Panc1 (cell line): ENCODE measurements around the gene PITX1. TPM values are rescaled to one million over a fixed set of nuclear protein-coding genes. Genes with fewer than 3 reads are reported as not detected.

Experiments
- ATAC-seq: fragments of 200-7000 bp; cut with Tn5 transposase; 2 replicates; pipeline ENCODE4 v1.9.1; 2020; ENCODE audit warnings: mild to moderate bottlenecking, moderate library complexity
- BruUV-seq: library from RNA; stranded (reverse); fragments of 400-500 nt; replicated peaks from 2 replicates; lab custom pipeline; 2021; lab: Mats Ljungman, UMichigan
- CTCF ChIA-PET: fragments of 300-600 bp; sonication (Branson Sonifier 250); formaldehyde crosslinking; loops from one replicate; lab custom pipeline; 2022; ENCODE audit warnings: antibody characterized with exemption; lab: Charles Lee
- POLR2A ChIA-PET: fragments of 300-600 bp; sonication (Branson Sonifier 250); formaldehyde crosslinking; loops from one replicate; lab custom pipeline; 2022; ENCODE audit warnings: antibody characterized with exemption; lab: Charles Lee
- DNase-seq: peaks from one replicate; pipeline ENCODE4 v3.0.0-alpha.2; 2010; ENCODE audit warnings: low read depth, low spot score
- H3K27ac ChIP-seq: 2 replicates; pipeline ENCODE4 v1.5.1; 2011; ENCODE audit warnings: mild to moderate bottlenecking, low read length, inconsistent platforms
- H3K27me3 ChIP-seq: fragments of 200-500 bp; sonication (Bioruptor generic); 2 replicates; pipeline ENCODE4 v1.6.0; 2014; ENCODE audit warnings: low read length, inconsistent platforms; ENCODE audit not compliant: control insufficient read depth, insufficient read depth
- H3K36me3 ChIP-seq: fragments of 200-500 bp; sonication (Bioruptor generic); 2 replicates; pipeline ENCODE4 v1.5.1; 2014; ENCODE audit warnings: inconsistent platforms, mild to moderate bottlenecking, low read length, moderate library complexity; ENCODE audit not compliant: control insufficient read depth, insufficient read depth
- H3K4me1 ChIP-seq: 2 replicates; pipeline ENCODE4 v1.5.1; 2011; ENCODE audit warnings: inconsistent platforms, mild to moderate bottlenecking, low read length, moderate library complexity; ENCODE audit not compliant: control insufficient read depth, insufficient read depth
- H3K4me3 ChIP-seq, 2 experiments: 2 replicates each; pipeline ENCODE4 v1.5.1; 2011 to 2012; ENCODE audit warnings: low read depth in 2 of 2, low read length in 2 of 2, mild to moderate bottlenecking in 2 of 2, inconsistent platforms in 1 of 2, moderate library complexity in 1 of 2
- H3K9me3 ChIP-seq: fragments of 200-500 bp; sonication (Bioruptor generic); 2 replicates; pipeline ENCODE4 v1.5.1; 2014; ENCODE audit warnings: low read depth, mild to moderate bottlenecking, inconsistent platforms, low read length, moderate library complexity; ENCODE audit not compliant: control insufficient read depth, insufficient read depth
- CTCF ChIP-seq: fragments of 450-650 bp; IDR thresholded peaks from 2 replicates; pipeline ENCODE4 v1.5.1; 2017; ENCODE audit warnings: mild to moderate bottlenecking
- POLR2AphosphoS5 ChIP-seq: IDR thresholded peaks from 2 replicates; pipeline ENCODE4 v1.6.1; 2012; ENCODE audit warnings: mild to moderate bottlenecking, low read depth, low read length, moderate library complexity
- REST ChIP-seq, 2 experiments: IDR thresholded peaks; 2 replicates each; pipeline ENCODE4 v1.6.1; 2011 to 2012; ENCODE audit warnings: low read depth in 2 of 2, control low read depth in 1 of 2, low read length in 1 of 2, mild to moderate bottlenecking in 1 of 2, moderate library complexity in 1 of 2; ENCODE audit not compliant: insufficient read depth in 1 of 2
- SIN3A ChIP-seq: IDR thresholded peaks from 2 replicates; pipeline ENCODE4 v1.6.1; 2012; ENCODE audit warnings: low read depth, mild to moderate bottlenecking, low read length, moderate library complexity, borderline replicate concordance; ENCODE audit not compliant: insufficient read depth
- TCF7L2 ChIP-seq: IDR thresholded peaks from 2 replicates; pipeline ENCODE4 v1.6.1; 2011; ENCODE audit warnings: mild to moderate bottlenecking, low read depth, low read length, inconsistent platforms
- in situ Hi-C: cut with HindIII; loops from 2 replicates; pipeline ENCODE4 v1.10.0; 2016; ENCODE audit warnings: low sequenced_read_pairs, low pct_unique_long_range_greater_than_20kb
- intact Hi-C: fragments of 100-400 bp; cut with micrococcal nuclease; formaldehyde crosslinking; loops from one replicate; pipeline ENCODE4 v1.10.0; 2022; ENCODE audit not compliant: unreplicated experiment
- total RNA-seq: library from RNA; stranded (reverse); gene quantifications from one replicate; pipeline ENCODE4 v1.2.1, GENCODE V29; 2021; ENCODE audit not compliant: unreplicated experiment

The PITX1 gene
- total RNA-seq, 1 experiment from 2014 or later, result 41.5 TPM

GRCh38 chr5:135073761-135074345, 39.8 kb upstream of the PITX1 start:
- Histone ChIP-seq H3K27ac (no peak overlapping the region), H3K4me1 (no peaks in the 10 kb centered on the region), H3K4me3 (no peak overlapping the region), H3K36me3 (no peaks in the 10 kb centered on the region), H3K9me3 (no peaks in the 10 kb centered on the region), H3K27me3 (no peaks in the 10 kb centered on the region)
- ATAC-seq (no peak), DNase-seq (no peak)
- in situ Hi-C loops, result no loop called here
- CTCF ChIA-PET, result interaction anchor here (0.7 kb wide), 1 partner anchor 191 kb away, joined by 3 read pairs; no protein-coding TSS in a partner anchor
- intact Hi-C loops, result no loop called here
- POLR2A ChIA-PET, result no interaction called here
- no peak for TF ChIP-seq POLR2AphosphoS5
- TF ChIP-seq SIN3A, result no peak
- no peak for TF ChIP-seq CTCF
- no peak for TF ChIP-seq REST (IDR thresholded peaks at IDR 0.05; ENCODE audit: insufficient read depth in 1 of 2, low read depth in 2 of 2, low read length in 1 of 2)
- TF ChIP-seq TCF7L2, result no peak
- no TSS peak for BruUV-seq

- H3K36me3 ChIP-seq, result no peaks in the 10 kb centered on the region
- ATAC-seq (no peak), DNase-seq (no peak)
- no peaks in the 10 kb centered on the region for H3K27me3 ChIP-seq
- in situ Hi-C loops, result no loop called here
- H3K27ac ChIP-seq, result no peak overlapping the region
- TF ChIP-seq TCF7L2 (no peak), REST (IDR thresholded peaks at IDR 0.05; ENCODE audit: insufficient read depth in 1 of 2, low read depth in 2 of 2, low read length in 1 of 2) (no peak)
- no peak overlapping the region for H3K4me3 ChIP-seq
- BruUV-seq, result no TSS peak
- no peaks in the 10 kb centered on the region for H3K9me3 ChIP-seq
- intact Hi-C loops, result no loop called here
- no peaks in the 10 kb centered on the region for H3K4me1 ChIP-seq
- ChIA-PET POLR2A (no interaction called here), CTCF (no interaction called here)
These were observed 38.6 kb upstream of the PITX1 start for GRCh38 chr5:135072387-135073281.
